ENCODE results near the gene IRAK1.
"Not testable (repeated sequence)": the region's sequence is repeated elsewhere in the genome, so short reads cannot be mapped to it uniquely, and the experiment has no call there.

The IRAK1 gene

GRCh38 chrX:154018518-154019060 lies 1.1 kb downstream of the IRAK1 start:
- DNase-seq = no peak

DNA sequence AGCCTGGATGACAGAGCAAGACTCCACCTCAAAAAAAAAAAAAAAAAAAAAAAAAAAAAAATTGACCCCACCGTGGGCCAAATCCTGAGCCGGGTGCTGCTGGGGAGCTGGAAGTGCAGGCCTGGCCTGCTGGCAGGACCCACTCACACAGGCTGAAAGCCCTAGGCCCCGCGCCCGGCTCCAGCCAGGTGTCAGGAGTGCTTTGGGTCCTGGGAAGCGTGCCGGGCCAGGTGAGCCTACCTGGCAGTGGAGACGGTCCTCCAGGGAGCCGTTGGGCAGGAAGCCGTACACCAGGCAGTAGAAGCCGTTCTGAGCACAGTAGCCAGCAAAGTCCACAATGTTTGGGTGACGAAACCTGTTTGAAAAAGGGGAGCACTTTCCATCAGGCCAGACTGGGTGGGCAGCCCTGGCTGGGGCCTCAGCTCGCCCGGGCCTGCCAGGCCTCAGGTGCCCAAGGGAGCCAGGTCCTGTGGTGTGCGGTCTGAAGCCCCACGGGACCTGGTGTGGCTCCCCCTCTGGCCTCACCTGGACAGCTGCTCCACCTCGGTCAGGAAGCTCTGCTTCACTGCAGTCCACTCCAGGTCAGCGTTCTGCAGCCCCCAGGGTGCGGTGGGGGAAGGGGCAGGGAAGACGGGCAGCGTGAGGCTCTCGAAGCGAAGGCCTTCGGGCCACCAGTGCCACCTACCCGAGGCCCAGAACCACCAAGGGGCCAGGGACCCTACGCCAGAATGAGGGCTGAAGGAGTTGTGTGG lies 1.8 kb downstream of the IRAK1 start:
- DNase-seq = no peak

DNA sequence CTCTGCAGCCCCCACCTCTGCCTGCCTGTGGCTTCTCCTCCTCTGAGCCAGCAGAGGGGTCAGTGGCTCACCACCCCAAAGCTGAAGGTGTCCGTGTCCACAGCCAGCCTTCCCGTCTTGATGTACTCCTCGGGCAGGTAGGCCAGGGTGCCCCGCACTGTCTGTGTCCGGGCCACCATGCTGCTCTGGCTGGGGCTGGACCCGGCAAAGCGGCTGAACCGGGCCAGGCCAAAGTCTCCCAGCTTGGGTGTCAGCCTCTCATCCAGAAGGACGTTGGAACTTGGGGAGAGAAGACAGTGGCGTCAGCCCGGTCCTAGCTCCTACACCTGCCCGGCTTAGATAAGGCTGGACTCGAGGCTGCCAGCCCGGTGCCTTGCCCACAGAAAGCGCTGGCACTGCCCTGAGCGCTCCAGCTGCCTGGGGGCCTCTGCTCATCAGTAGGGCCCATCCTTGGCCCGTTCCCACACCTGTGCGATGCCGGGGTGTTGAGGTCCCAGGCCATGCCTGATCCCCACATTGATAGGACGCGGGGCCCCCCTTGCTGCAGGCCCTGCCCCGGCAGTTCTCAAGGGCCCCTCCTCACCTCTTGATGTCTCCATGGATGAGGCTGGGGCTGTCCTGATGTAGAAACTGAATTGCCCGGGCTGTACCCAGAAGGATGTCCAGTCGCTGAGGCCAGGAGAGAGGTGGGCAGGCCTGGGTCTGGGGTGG lies 3.2 kb downstream of the IRAK1 start:
- DNase-seq = no peak

GRCh38 chrX:154015581-154016264 lies 4.0 kb downstream of the IRAK1 start:
- DNase-seq = no peak

DNA sequence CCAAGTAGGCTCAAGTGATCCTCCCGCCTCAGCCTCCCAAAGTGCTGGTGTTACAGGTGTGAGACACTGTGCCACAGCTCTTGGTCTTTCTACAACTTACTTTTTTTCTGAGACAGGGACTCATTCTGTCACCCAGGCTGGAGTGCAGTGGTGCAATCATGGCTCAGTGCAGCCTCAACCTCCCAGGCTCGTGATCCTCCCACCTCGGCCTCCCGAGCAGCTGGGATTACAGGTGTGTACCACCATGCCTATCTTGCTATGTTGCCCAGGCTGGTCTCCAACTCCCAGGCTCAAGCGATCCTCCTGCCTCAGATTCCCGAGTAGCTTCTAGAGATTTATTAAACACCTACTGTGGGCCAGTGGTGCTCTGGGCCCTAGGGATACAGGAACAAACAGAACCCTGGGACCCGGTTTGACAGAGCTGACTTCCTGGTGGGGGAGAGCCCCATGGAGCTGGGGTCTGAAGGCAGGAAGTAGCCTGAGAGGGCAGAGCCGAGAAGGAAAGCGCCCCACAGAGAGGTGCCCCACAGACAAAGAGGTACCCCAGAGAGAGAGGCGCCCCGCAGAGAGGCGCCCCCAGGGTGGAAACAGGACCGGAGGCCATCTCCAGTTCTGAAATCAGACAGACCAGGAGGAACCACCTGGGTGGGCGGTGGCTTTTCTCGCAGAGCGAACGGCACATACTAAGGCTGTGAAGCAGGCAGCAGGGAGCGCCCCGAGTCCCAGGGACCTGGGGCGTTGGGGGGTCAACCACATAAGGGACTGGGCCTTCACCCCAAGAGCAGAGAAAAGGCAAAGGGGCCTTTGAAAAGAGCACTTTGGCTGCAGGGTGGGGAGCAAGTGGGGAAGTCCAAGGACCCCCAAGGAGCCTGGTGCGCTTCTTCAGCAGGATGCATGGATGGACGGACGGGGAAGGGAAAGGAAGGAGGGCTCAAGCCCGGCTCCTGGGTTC lies 5.0 kb downstream of the IRAK1 start:
- DNase-seq = no peak

- no peak for DNase-seq
These were observed 5.9 kb downstream of the IRAK1 start for GRCh38 chrX:154013614-154014360.

- no peak for DNase-seq
These were observed 6.7 kb downstream of the IRAK1 start for GRCh38 chrX:154013001-154013421.

- DNase-seq = no peak
These were observed 7.2 kb downstream of the IRAK1 start for GRCh38 chrX:154012336-154012991.

GRCh38 chrX:154011376-154012335 lies 8.0 kb downstream of the IRAK1 start:
- DNase-seq = no peak

DNA sequence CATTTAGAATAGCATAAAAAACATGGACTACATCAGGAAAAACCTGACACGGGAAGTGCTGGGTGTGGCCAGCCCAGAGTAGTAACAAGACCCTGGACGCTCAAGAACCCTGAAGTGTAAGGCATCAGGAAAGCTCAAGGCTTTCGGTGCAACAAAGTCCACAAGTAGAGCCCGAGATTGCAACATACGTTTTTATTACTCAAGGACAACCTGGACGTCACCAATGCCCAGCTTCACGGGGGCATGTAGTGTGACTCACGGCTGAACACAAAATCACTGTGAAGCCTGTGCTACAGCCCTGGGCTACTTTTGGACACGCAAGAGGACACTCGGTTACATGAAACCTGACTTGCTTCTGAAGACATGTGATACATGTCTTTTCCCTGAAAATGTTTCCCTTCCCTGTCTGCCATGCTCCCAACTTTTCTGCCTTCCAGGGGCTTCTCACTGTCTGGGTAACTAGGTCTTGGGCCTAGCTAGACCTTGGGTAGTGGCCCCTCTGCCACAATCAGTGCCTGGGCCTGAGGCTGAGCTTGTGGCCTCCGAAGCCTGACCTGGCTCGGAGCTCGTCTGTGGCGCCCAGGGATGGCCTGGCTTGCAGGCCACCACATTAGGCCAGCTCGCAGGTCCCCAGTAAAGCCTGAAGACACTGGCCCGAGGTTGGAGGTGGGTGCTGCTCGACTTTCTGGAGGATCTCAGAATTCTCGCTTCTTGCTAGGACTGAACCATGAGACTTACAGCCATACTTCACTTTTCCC lies 9.2 kb downstream of the IRAK1 start:
- DNase-seq = no peak

DNA sequence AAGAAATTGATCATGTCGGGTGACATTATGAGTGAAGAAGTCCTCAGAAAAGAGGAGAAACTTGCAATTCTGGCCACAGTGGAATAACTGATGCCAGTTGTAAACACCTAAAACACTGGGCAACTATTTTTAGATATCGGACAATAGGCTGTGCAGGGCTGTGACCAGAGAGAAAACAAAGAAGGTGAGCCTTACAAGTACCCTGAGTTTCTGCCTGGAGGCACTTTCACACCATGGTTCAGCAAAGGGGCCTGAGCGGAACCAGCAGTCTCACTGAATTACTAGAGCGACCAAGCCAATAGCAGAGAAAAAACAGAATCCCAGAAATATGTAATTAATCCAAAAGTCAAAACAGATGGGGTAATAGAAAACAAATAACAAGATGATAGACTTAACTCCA lies 11.2 kb downstream of the IRAK1 start:
- no peak for DNase-seq

DNA sequence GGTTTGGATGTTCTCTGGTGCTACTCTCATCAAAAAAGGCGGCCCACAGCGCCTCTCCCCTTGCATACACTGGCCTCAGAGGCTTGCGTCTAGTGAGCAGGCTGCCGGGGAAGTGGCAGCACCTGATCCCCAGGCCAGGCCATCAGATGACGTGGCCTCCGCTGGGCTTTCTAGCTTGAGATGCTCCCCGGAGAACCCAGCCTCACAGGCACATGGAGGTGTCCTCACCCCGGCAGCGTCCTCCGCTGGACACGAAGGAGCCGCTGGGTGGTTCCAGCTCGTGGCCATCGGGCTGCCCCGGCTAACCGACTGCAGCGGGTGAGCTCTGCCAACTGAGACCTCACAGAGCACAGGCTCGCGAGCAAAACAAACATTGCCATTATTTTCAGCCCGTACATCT lies 12.8 kb downstream of the IRAK1 start:
- no peak for DNase-seq

GRCh38 chrX:154004315-154004714 lies 15.4 kb downstream of the IRAK1 start:
- no peak for DNase-seq

- DNase-seq = no peak
These were observed 17.4 kb downstream of the IRAK1 start for GRCh38 chrX:154002215-154002719.

DNA sequence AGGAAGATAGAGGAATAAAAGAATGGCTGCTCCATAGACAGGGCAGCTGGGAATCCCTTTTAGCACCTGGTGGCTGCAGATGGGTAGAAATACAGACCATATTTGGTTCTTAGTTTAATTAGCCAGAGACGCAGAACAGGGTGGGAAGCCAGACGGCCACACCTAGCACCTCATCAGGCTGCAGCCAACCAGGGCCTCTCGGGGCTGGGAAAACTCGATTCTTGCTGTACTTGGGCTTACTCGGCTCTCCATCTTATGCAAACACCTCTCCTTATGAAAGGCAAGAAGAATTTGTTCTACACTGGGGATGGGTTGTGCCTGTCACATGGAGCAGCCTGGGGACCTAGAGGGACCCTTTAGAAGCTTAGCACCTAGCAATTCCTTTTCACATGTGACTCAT lies 19.7 kb downstream of the IRAK1 start:
- no peak for DNase-seq

DNA sequence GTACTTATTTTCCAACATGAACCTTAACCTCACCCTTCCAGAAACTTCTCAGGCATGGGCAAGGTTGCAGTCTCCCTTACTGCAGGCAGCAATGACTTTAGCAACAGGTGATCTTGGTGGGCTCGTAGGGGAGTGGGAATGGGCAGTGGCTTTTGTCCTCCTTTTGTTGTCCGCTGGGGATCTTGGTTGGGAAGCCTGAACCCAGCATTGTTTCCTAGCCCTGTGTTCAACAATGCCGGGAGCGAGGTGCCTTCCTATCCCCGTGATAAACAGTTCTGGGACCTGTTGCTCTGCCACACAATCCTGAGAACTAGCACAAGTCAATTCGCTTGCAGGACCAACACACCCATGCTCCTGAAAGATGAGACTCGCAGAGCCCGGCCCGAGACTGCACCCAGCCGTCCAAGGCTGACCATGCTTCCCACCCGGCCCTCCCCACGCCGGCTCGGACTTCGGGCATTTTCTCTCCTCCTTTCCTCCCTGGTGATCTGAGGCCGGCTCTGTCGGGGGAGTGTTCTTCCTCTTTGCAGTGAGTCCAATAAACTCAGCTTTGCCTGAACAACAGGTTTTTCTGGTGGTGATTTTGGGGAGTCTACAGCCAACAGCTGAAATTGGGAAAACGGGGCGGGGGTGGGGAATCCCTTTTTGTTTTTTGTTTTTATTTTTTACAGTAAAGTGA lies 20.2 kb downstream of the IRAK1 start:
- no peak for DNase-seq

DNA sequence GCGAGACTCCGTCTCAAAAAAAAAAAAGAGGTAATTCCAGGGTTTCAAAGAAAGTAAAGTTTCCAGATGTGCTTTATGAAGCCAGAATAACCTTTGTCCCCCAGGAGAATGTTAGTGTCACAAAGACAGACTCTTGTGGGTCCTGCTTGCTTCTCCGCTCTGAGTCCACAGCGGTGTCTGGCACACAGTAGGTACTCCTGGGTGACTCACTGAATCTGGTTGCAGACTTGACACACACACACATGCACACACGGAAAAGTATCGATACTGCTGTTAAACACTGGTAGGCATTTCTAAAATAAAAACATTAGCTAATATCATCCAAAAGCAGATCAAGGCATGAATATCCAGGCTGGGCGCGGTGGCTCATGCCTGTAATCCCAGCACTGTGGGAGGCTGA lies 24.2 kb downstream of the IRAK1 start:
- no peak for DNase-seq

- not testable (repeated sequence) for DNase-seq
These were observed 25.3 kb downstream of the IRAK1 start for GRCh38 chrX:153994398-153994797.
